GM12878 (cell line): Measurements from ENCODE around the gene FGFRL1. TPM values are rescaled to one million over a fixed set of nuclear protein-coding genes. Genes with fewer than 3 reads are reported as not detected.

Source experiments
- ATAC-seq: fragments of 200-7000 bp; cut with Tn5 transposase; 3 replicates; pipeline ENCODE4 v1.9.1; 2020; ENCODE audit warnings: mild to moderate bottlenecking, moderate library complexity
- BruUV-seq: library from RNA; stranded (reverse); fragments of 400-500 nt; replicated peaks from 2 replicates; lab custom pipeline; 2021; lab: Mats Ljungman, UMichigan
- CTCF ChIA-PET: fragments of 300-600 bp; sonication (Branson Sonifier 250); formaldehyde crosslinking; extraction: SDS; loops from one replicate; lab custom pipeline; 2021; ENCODE audit warnings: inconsistent platforms; lab: Yijun Ruan, JAX
- POLR2A ChIA-PET: fragments of 350-600 bp; formaldehyde crosslinking; extraction: SDS; loops from one replicate; lab custom pipeline; 2021; ENCODE audit warnings: inconsistent platforms; lab: Charles Lee
- RAD21 ChIA-PET: fragments of 300-600 bp; sonication (Branson Sonifier 250); formaldehyde crosslinking; loops from one replicate; lab custom pipeline; 2023; ENCODE audit warnings: antibody characterized with exemption; ENCODE audit not compliant: unreplicated experiment; lab: Charles Lee
- SMC1A ChIA-PET: fragments of 300-600 bp; sonication (Branson Sonifier 250); formaldehyde crosslinking; loops from one replicate; lab custom pipeline; 2023; ENCODE audit not compliant: unreplicated experiment, uncharacterized antibody; lab: Charles Lee
- DNase-seq: peaks from one replicate; pipeline ENCODE4 v3.0.0-alpha.2; 2011; ENCODE audit warnings: low read depth, low spot score
- FAIRE-seq: peaks from 3 replicates; lab custom pipeline; 2011; peaks lifted over from hg19 to GRCh38; lab: Jason Lieb, UNC
- H2AFZ ChIP-seq: 2 replicates; pipeline ENCODE4 v1.6.0; 2011; ENCODE audit warnings: low read depth, low read length, control low read depth; ENCODE audit not compliant: control insufficient read depth
- H3K27ac ChIP-seq: 2 replicates; pipeline ENCODE4 v1.5.1; 2011; ENCODE audit warnings: control low read depth; ENCODE audit not compliant: control insufficient read depth, insufficient read depth
- H3K27me3 ChIP-seq, 2 experiments: replicated peaks in 1 of 2; 2 replicates each; pipeline versions ENCODE4 v1.6.0 to v1.6.1; 2011; ENCODE audit warnings: low read length in 1 of 2; ENCODE audit not compliant: control insufficient read depth in 2 of 2, insufficient read depth in 2 of 2
- H3K36me3 ChIP-seq, 2 experiments: 2 replicates each; pipeline ENCODE4 v1.5.1; 2011; ENCODE audit warnings: low read length in 1 of 2; ENCODE audit not compliant: control insufficient read depth in 2 of 2, insufficient read depth in 2 of 2
- H3K4me1 ChIP-seq: 2 replicates; pipeline ENCODE4 v1.6.1; 2011; ENCODE audit warnings: mild to moderate bottlenecking, low read length, moderate library complexity, mixed read lengths; ENCODE audit not compliant: control insufficient read depth, insufficient read depth
- H3K4me2 ChIP-seq: 2 replicates; pipeline ENCODE4 v1.6.0; 2011; ENCODE audit warnings: control low read depth; ENCODE audit not compliant: control insufficient read depth, insufficient read depth
- H3K4me3 ChIP-seq: fragments of 200-600 bp; sonication (generic); 2 replicates; pipeline ENCODE4 v1.5.1; 2016
- H3K79me2 ChIP-seq: 2 replicates; pipeline ENCODE4 v1.6.0; 2011; ENCODE audit warnings: low read length; ENCODE audit not compliant: control insufficient read depth, insufficient read depth
- H3K9ac ChIP-seq: 2 replicates; pipeline ENCODE4 v1.8.0; 2011; ENCODE audit warnings: low read length, control low read depth, mixed read lengths; ENCODE audit not compliant: control insufficient read depth, insufficient read depth
- H3K9me3 ChIP-seq: replicated peaks from 3 replicates; pipeline ENCODE4 v1.5.1; 2011; ENCODE audit warnings: mild to moderate bottlenecking, low read length; ENCODE audit not compliant: control insufficient read depth, insufficient read depth
- H4K20me1 ChIP-seq: 2 replicates; pipeline ENCODE4 v1.6.0; 2011; ENCODE audit not compliant: control insufficient read depth, insufficient read depth
- E2F4 ChIP-seq: IDR thresholded peaks from 2 replicates; pipeline ENCODE4 v1.6.1; 2012; ENCODE audit warnings: low read depth, low read length, improper control_type of control experiment
- ELK1 ChIP-seq: IDR thresholded peaks from 2 replicates; pipeline ENCODE4 v1.6.1; 2012; ENCODE audit warnings: low read depth, low read length, improper control_type of control experiment
- ETV6 ChIP-seq, 2 experiments: fragments of 450-650 bp in 1 of 2; IDR thresholded peaks in 1 of 2; conservative IDR thresholded peaks in 1 of 2; 2 replicates each; pipeline ENCODE4 v1.6.1; 2014; ENCODE audit warnings: antibody characterized with exemption in 1 of 2, borderline replicate concordance in 1 of 2, low read depth in 1 of 2, mild to moderate bottlenecking in 1 of 2, moderate library complexity in 1 of 2
- HSF1 ChIP-seq: fragments of 150-350 bp; IDR thresholded peaks from 2 replicates; pipeline ENCODE4 v1.6.1; 2014; ENCODE audit warnings: mild to moderate bottlenecking, low read depth, low read length
- POLR2A ChIP-seq: IDR thresholded peaks from 2 replicates; pipeline ENCODE4 v1.6.1; 2011; ENCODE audit warnings: low read depth, mild to moderate bottlenecking, low read length
- POU2F2 ChIP-seq: IDR thresholded peaks from 3 replicates; pipeline ENCODE4 v1.6.1; 2011; ENCODE audit warnings: low read depth, mild to moderate bottlenecking, low read length, borderline replicate concordance
- USF2 ChIP-seq: IDR thresholded peaks from 2 replicates; pipeline ENCODE4 v1.6.1; 2011; ENCODE audit warnings: low read depth, low read length, improper control_type of control experiment, borderline replicate concordance
- WGBS: methylation state at CpG from one replicate; pipeline ENCODE4 v1.1.6; 2016; ENCODE audit warnings: low lambda C conversion rate; ENCODE audit not compliant: insufficient replicate concordance, insufficient coverage; ENCODE audit errors: missing lambda C conversion rate; 5-methylcytosine and 5-hydroxymethylcytosine counted together
- in situ Hi-C: fragments of 300-500 bp; cut with MboI; formaldehyde crosslinking; loops from 9 replicates; pipeline ENCODE4 v1.14.3; 2018; ENCODE audit warnings: mixed read lengths
- intact Hi-C: fragments of 100-400 bp; cut with micrococcal nuclease; formaldehyde crosslinking; loops from one replicate; pipeline ENCODE4 v1.14.2; 2022; ENCODE audit not compliant: unreplicated experiment
- polyA plus RNA-seq, 11 experiments: library from polyadenylated mRNA; depleted of rRNA in 4 of 11; unstranded in 6 of 11; stranded (reverse) in 5 of 11; fragments of >200 nt; fragmentation: Nextera tagmentation in 4 of 11; fragmentation: Illumina TruSeq in 1 of 11; extraction: Ambion mirVana in 4 of 11; extraction: Trizol in 1 of 11; gene quantifications; 1 replicate in 1 of 11; 2 replicates in 10 of 11; pipeline versions ENCODE4 v1.2.1 to v1.2.3, GENCODE V29; 2011 to 2016; ENCODE audit warnings: inconsistent platforms in 2 of 11, missing spikeins in 2 of 11, low read depth in 1 of 11
- total RNA-seq, 4 experiments: library from RNA; depleted of rRNA in 3 of 4; stranded (reverse); fragments of >200 nt in 3 of 4; fragmentation: Illumina TruSeq in 1 of 4; extraction: Trizol in 1 of 4; gene quantifications; 2 replicates each; pipeline versions ENCODE4 v1.2.1 to v1.2.3, GENCODE V29; 2013 to 2021

Gene FGFRL1
- total and polyA plus RNA-seq, 10 of the 15 experiments (the other 5 are each of a cell fraction or from before 2014, with no cell fraction given): 0.02 to 1.5 (median 0.29) TPM; not detected in 2

- TF ChIP-seq POLR2A (peak; percentile 23; the same call in 1 of the 2 replicates), USF2 (no peak)
- H3K79me2 ChIP-seq: no peaks in the 10 kb centered on the region
- H4K20me1 ChIP-seq: no peaks in the 10 kb centered on the region
- intact Hi-C loops: loop anchor here (5.0 kb wide), 1 partner anchor 33 kb away; no protein-coding TSS in a partner anchor
- no peaks in the 10 kb centered on the region for H3K27me3 ChIP-seq
- no peak overlapping the region for H3K27ac ChIP-seq
- ChIA-PET SMC1A (no interaction called here), POLR2A (no interaction called here), CTCF (no interaction called here), RAD21 (no interaction called here)
- FAIRE-seq (no peak), DNase-seq (no peak), ATAC-seq (no peak)
- no peak overlapping the region for H2AFZ ChIP-seq
- H3K4me1 ChIP-seq: peaks cover 5% of the 10 kb centered on the region; the same call in 1 of the 2 replicates
- H3K4me3 ChIP-seq: no peak overlapping the region
- in situ Hi-C loops: no loop called here
- no peak overlapping the region for H3K4me2 ChIP-seq
- no peaks in the 10 kb centered on the region; the same call in 2 of the 3 replicates for H3K9me3 ChIP-seq
- WGBS: 78% methylated on average over 25 of the region's 25 CpGs
- no peaks in the 10 kb centered on the region for H3K36me3 ChIP-seq
- no peak overlapping the region for H3K9ac ChIP-seq
- BruUV-seq: TSS peak; percentile 60
Observed at GRCh38 chr4:970046-970745, 41.2 kb upstream of the FGFRL1 start.

- no peaks in the 10 kb centered on the region for H4K20me1 ChIP-seq
- 77% methylated on average over 17 of the region's 17 CpGs for WGBS
- TF ChIP-seq HSF1 (no peak), E2F4 (no peak), ETV6 (conservative IDR thresholded peaks at IDR 0.05 in 1 of 2, IDR thresholded peaks at IDR 0.05 in 1 of 2; ENCODE audit: borderline replicate concordance in 1 of 2, low read depth in 1 of 2) (no peak), ELK1 (no peak), POU2F2 (no peak)
- no peaks in the 10 kb centered on the region for H3K79me2 ChIP-seq
- no peaks in the 10 kb centered on the region; the same call in 2 of the 3 replicates for H3K9me3 ChIP-seq
- CTCF ChIA-PET: no interaction called here
- no peak overlapping the region for H3K27ac ChIP-seq
- no peak overlapping the region for H2AFZ ChIP-seq
- RAD21 ChIA-PET: no interaction called here
- SMC1A ChIA-PET: no interaction called here
- no peak overlapping the region for H3K4me3 ChIP-seq
- no peaks in the 10 kb centered on the region for H3K36me3 ChIP-seq
- FAIRE-seq: no peak
- no peak for DNase-seq
- POLR2A ChIA-PET: interaction anchor here (1.7 kb wide), 1 partner anchor 16 kb away, joined by 4 read pairs; the partner anchor contains the start of gene IDUA
- BruUV-seq: no TSS peak
- H3K9ac ChIP-seq: no peak overlapping the region
- H3K4me2 ChIP-seq: no peak overlapping the region
- H3K27me3 ChIP-seq: no peaks in the 10 kb centered on the region
- intact Hi-C loops: loop anchor here (5.0 kb wide), 1 partner anchor 34 kb away; no protein-coding TSS in a partner anchor
- in situ Hi-C loops: no loop called here
- no peak for ATAC-seq
- H3K4me1 ChIP-seq: peaks cover 5% of the 10 kb centered on the region; the same call in 1 of the 2 replicates
Observed at GRCh38 chr4:970854-971520, 40.4 kb upstream of the FGFRL1 start.
